Sigmoid colon (tissue), 4 donors: ENCODE results near the gene RASGEF1B.

Experiments
- CTCF ChIP-seq, 4 experiments: fragments of 450-650 bp in 3 of 4; fragments of 200-600 bp in 1 of 4; IDR thresholded peaks; one replicate each; pipeline ENCODE4 v1.5.1; 2016 to 2019; ENCODE audit warnings: antibody characterized with exemption in 4 of 4, mild to moderate bottlenecking in 3 of 4, moderate library complexity in 2 of 4
- POLR2A ChIP-seq, 2 donors: fragments of 450-650 bp; IDR thresholded peaks; one replicate each; pipeline ENCODE4 v1.6.1; 2016; ENCODE audit warnings: antibody characterized with exemption in 2 of 2, mild to moderate bottlenecking in 2 of 2, moderate library complexity in 2 of 2
- POLR2AphosphoS5 ChIP-seq, 4 donors: sonication (generic); formaldehyde crosslinking; IDR thresholded peaks; one replicate each; pipeline ENCODE4 v1.6.1; 2017; ENCODE audit warnings: antibody characterized with exemption in 4 of 4

- TF ChIP-seq CTCF (IDR thresholded peaks at IDR 0.05) = no peak
- TF ChIP-seq POLR2A (IDR thresholded peaks at IDR 0.05) = no peak
- no peak for TF ChIP-seq POLR2AphosphoS5 (IDR thresholded peaks at IDR 0.05)
Observed at GRCh38 chr4:81436096-81436495, 35.6 kb downstream of the RASGEF1B start.
